IMR-90 (cell line): ENCODE measurements around the gene CRISPLD2.

Experiments
- BHLHE40 ChIP-seq: fragments of 150-350 bp; IDR thresholded peaks from 2 replicates; pipeline ENCODE4 v1.6.1; 2016; ENCODE audit warnings: mild to moderate bottlenecking, low read depth, low read length
- TF ChIP-seq, protein P1 (sequence below): conservative IDR thresholded peaks from 2 replicates; pipeline ENCODE4 v1.5.1; 2012; ENCODE audit warnings: mild to moderate bottlenecking, low read depth, low read length, improper control_type of control experiment

DNA sequence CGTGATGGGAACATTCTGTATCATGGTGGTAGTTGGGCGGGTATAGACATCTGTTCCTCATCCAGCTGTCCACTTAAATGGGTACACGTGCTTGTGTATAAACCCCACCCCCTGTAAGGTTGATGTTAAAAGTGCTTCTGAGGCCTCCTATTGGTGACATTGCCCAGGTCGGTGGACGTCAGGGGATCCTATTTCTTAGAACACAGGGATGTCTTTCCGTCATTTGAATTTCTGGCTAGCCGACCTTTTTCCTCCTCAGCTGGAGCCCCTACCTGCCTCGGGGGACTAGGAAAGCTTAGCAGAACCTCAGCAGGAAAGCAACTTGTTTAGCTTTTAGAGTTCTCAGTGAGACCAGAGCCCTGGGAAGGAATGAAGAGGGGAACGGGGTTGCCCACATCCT, 16.6 kb upstream of the CRISPLD2 start:
- TF ChIP-seq, protein P1, sequence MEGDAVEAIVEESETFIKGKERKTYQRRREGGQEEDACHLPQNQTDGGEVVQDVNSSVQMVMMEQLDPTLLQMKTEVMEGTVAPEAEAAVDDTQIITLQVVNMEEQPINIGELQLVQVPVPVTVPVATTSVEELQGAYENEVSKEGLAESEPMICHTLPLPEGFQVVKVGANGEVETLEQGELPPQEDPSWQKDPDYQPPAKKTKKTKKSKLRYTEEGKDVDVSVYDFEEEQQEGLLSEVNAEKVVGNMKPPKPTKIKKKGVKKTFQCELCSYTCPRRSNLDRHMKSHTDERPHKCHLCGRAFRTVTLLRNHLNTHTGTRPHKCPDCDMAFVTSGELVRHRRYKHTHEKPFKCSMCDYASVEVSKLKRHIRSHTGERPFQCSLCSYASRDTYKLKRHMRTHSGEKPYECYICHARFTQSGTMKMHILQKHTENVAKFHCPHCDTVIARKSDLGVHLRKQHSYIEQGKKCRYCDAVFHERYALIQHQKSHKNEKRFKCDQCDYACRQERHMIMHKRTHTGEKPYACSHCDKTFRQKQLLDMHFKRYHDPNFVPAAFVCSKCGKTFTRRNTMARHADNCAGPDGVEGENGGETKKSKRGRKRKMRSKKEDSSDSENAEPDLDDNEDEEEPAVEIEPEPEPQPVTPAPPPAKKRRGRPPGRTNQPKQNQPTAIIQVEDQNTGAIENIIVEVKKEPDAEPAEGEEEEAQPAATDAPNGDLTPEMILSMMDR = no peak
- no peak for TF ChIP-seq BHLHE40
